ENCODE results near the gene RNPEPL1.
A peak's percentile ranks its signal among the peaks of the same experiment; 100 is the strongest.

Gene RNPEPL1

DNA sequence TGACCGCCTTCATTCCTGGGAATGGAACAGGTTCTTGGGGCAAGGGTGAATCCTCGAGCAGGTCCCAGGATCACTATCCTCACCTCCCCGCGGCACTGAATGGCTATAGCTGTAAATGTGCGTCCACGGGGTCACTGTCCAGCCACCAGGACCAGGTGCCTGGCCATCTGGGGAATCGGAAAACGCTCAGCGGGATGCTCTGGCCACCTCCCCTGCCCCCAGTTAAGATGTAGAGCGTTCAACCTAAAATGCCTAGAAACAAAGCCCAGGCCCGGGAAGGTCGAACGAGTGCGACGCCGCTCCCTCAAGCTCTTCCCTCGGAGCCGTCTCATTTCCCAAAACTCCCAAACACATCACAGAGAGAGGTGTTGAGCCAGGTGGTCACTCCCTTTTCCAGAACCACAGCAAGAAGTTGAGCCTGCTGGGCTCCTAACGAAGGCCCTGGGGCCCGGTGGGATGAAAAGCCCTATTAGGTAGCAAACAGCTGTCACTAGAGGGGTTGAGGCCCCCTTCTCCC is 17.5 kb downstream of the RNPEPL1 start:
- peak overlapping the region; percentile 98 for H3K9ac ChIP-seq (ENCODE audit: low read length)
- no peak for TF ChIP-seq EZH2 (optimal IDR thresholded peaks at IDR 0.05; ENCODE audit: low read depth, low read length)
- TF ChIP-seq, protein P1, sequence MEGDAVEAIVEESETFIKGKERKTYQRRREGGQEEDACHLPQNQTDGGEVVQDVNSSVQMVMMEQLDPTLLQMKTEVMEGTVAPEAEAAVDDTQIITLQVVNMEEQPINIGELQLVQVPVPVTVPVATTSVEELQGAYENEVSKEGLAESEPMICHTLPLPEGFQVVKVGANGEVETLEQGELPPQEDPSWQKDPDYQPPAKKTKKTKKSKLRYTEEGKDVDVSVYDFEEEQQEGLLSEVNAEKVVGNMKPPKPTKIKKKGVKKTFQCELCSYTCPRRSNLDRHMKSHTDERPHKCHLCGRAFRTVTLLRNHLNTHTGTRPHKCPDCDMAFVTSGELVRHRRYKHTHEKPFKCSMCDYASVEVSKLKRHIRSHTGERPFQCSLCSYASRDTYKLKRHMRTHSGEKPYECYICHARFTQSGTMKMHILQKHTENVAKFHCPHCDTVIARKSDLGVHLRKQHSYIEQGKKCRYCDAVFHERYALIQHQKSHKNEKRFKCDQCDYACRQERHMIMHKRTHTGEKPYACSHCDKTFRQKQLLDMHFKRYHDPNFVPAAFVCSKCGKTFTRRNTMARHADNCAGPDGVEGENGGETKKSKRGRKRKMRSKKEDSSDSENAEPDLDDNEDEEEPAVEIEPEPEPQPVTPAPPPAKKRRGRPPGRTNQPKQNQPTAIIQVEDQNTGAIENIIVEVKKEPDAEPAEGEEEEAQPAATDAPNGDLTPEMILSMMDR (IDR thresholded peaks at IDR 0.05; ENCODE audit: low read length) = no peak
- no peak for TF ChIP-seq EZH2phosphoT487 (IDR thresholded peaks at IDR 0.05; ENCODE audit: low read length)
- H3K27ac ChIP-seq (ENCODE audit: low read length) = peak overlapping the region; percentile 98
- DNase-seq = no peak
- peaks cover 36% of the 10 kb centered on the region for H3K4me1 ChIP-seq (ENCODE audit: low read length)
- H3K4me3 ChIP-seq (ENCODE audit: low read length) = peak overlapping the region; percentile 89
- peaks cover 39% of the 10 kb centered on the region for H3F3A ChIP-seq (ENCODE audit: insufficient read depth, low read length)
- H4K20me1 ChIP-seq (ENCODE audit: insufficient read depth, low read length) = no peaks in the 10 kb centered on the region
- H2AFZ ChIP-seq (ENCODE audit: low read length) = no peak overlapping the region
- no peaks in the 10 kb centered on the region for H3K27me3 ChIP-seq (replicated peaks; ENCODE audit: insufficient read depth, low read length)
- no peaks in the 10 kb centered on the region for H3K9me3 ChIP-seq (replicated peaks; ENCODE audit: insufficient read depth, low read length)
- peaks cover 72% of the 10 kb centered on the region for H3K79me2 ChIP-seq (ENCODE audit: low read length)
- no peaks in the 10 kb centered on the region for H3K9me2 ChIP-seq (replicated peaks; ENCODE audit: insufficient read depth, low read length)
- H3K4me2 ChIP-seq (ENCODE audit: low read depth, low read length) = peak overlapping the region; percentile 74
- no peaks in the 10 kb centered on the region; the same call in 1 of the 2 replicates for H3K36me3 ChIP-seq (replicated peaks; ENCODE audit: insufficient read depth, low read length)

DNA sequence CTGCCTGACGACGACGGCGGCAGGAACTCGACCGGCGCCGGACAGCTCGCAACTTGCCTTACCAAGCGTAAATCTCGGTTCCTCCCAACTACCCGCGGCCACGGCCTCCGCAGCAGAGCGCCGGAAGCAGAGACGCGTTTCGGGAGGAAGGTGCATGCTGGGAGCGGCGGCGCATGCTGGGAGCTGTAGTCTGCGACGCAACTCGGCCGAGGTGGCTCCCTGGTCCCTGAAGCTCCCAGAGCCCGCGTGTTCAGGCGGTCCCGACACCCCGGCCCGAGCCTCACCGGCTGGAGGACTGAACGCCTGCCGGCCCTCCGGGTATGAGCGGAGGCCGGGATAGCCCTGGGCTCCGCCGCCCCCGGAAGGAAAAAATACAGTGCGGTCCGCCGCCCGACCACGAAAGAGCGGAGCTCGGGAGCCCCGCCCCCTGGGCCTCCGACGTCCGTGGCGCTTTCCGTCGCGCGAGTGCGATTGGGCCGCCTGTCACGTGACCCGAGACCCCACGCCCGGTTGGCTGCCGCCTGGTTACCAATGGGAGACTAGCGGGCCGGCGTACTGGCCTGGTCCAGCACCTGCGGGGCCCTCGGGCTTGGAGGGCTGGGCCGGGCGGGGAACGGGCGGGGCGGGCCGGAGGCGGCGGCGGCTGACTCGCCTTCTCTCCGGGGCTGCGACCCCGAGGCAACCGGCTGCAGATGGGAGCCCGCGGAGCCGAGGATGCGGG is 18.1 kb downstream of the RNPEPL1 start, which contains the start of gene CAPN10:
TSS of gene CAPN10 (plus strand) at position 537 of the 721 bp plus-strand sequence. CDS start at position 715, 178 bp downstream.
- Histone ChIP-seq H3K79me2 (ENCODE audit: low read length) (peaks cover 78% of the 10 kb centered on the region), H3K4me1 (ENCODE audit: low read length) (peaks cover 32% of the 10 kb centered on the region), H3K27me3 (replicated peaks; ENCODE audit: insufficient read depth, low read length) (no peaks in the 10 kb centered on the region), H3K27ac (ENCODE audit: low read length) (peak within 1 kb of the TSS; percentile 98), H3F3A (ENCODE audit: insufficient read depth, low read length) (peaks cover 33% of the 10 kb centered on the region), H2AFZ (ENCODE audit: low read length) (peak within 1 kb of the TSS; percentile 70), H3K36me3 (replicated peaks; ENCODE audit: insufficient read depth, low read length) (no peaks in the 10 kb centered on the region; the same call in 1 of the 2 replicates), H4K20me1 (ENCODE audit: insufficient read depth, low read length) (no peaks in the 10 kb centered on the region), H3K4me2 (ENCODE audit: low read depth, low read length) (peak within 1 kb of the TSS; percentile 91), H3K4me3 (ENCODE audit: low read length) (peak within 1 kb of the TSS; percentile 89), H3K9me2 (replicated peaks; ENCODE audit: insufficient read depth, low read length) (no peaks in the 10 kb centered on the region), H3K9me3 (replicated peaks; ENCODE audit: insufficient read depth, low read length) (no peaks in the 10 kb centered on the region), H3K9ac (ENCODE audit: low read length) (peak within 1 kb of the TSS; percentile 98)
- no peak for TF ChIP-seq EZH2 (optimal IDR thresholded peaks at IDR 0.05; ENCODE audit: low read depth, low read length)
- TF ChIP-seq EZH2phosphoT487 (IDR thresholded peaks at IDR 0.05; ENCODE audit: low read length) = no peak
- TF ChIP-seq, protein P1 (IDR thresholded peaks at IDR 0.05; ENCODE audit: low read length) = no peak
- DNase-seq = peak; percentile 97

GRCh38 chr2:240586919-240587800 is 18.9 kb downstream of the RNPEPL1 start:
- Histone ChIP-seq H4K20me1 (ENCODE audit: insufficient read depth, low read length) (no peaks in the 10 kb centered on the region), H3K27ac (ENCODE audit: low read length) (peak overlapping the region; percentile 98; the same call in 1 of the 2 replicates), H3F3A (ENCODE audit: insufficient read depth, low read length) (peaks cover 33% of the 10 kb centered on the region), H2AFZ (ENCODE audit: low read length) (peak overlapping the region; percentile 70), H3K9me2 (replicated peaks; ENCODE audit: insufficient read depth, low read length) (no peaks in the 10 kb centered on the region), H3K4me2 (ENCODE audit: low read depth, low read length) (peak overlapping the region; percentile 91), H3K4me3 (ENCODE audit: low read length) (peak overlapping the region; percentile 89), H3K27me3 (replicated peaks; ENCODE audit: insufficient read depth, low read length) (no peaks in the 10 kb centered on the region), H3K4me1 (ENCODE audit: low read length) (peaks cover 32% of the 10 kb centered on the region), H3K9me3 (replicated peaks; ENCODE audit: insufficient read depth, low read length) (no peaks in the 10 kb centered on the region), H3K79me2 (ENCODE audit: low read length) (peaks cover 80% of the 10 kb centered on the region), H3K36me3 (replicated peaks; ENCODE audit: insufficient read depth, low read length) (no peaks in the 10 kb centered on the region; the same call in 1 of the 2 replicates), H3K9ac (ENCODE audit: low read length) (peak overlapping the region; percentile 98)
- TF ChIP-seq EZH2 (optimal IDR thresholded peaks at IDR 0.05; ENCODE audit: low read depth, low read length) = no peak
- TF ChIP-seq, protein P1 (IDR thresholded peaks at IDR 0.05; ENCODE audit: low read length) = no peak
- peak; percentile 80 for DNase-seq

All from MM.1S (cell line).